Vagina (tissue), 2 donors: Measurements from ENCODE around the gene SMIM35. TPM values are rescaled to one million over a fixed set of nuclear protein-coding genes. Genes with fewer than 3 reads are reported as not detected.

Experiments
- DNase-seq, 2 donors: peaks; one replicate each; pipeline ENCODE4 v3.0.0-alpha.2; 2017; ENCODE audit errors: extremely low spot score in 2 of 2
- H3K27ac ChIP-seq: fragments of 200-600 bp; sonication (generic); one replicate; pipeline ENCODE4 v1.5.1; 2019
- H3K27me3 ChIP-seq: fragments of 200-600 bp; sonication (generic); one replicate; pipeline ENCODE4 v1.5.1; 2019
- H3K36me3 ChIP-seq, 2 donors: fragments of 200-600 bp; sonication (generic); one replicate each; pipeline ENCODE4 v1.5.1; 2017 to 2019
- H3K4me1 ChIP-seq: fragments of 200-600 bp; sonication (generic); one replicate; pipeline ENCODE4 v1.5.1; 2019
- H3K4me3 ChIP-seq, 2 donors: fragments of 200-600 bp; sonication (generic); 1 replicate in 1 of 2; 2 replicates in 1 of 2; pipeline ENCODE4 v1.5.1; 2016 to 2019
- H3K9me3 ChIP-seq: fragments of 200-600 bp; sonication (generic); one replicate; pipeline ENCODE4 v1.5.1; 2019
- POLR2A ChIP-seq, 2 donors: fragments of 450-650 bp; IDR thresholded peaks; one replicate each; pipeline ENCODE4 v1.6.1; 2017; ENCODE audit warnings: antibody characterized with exemption in 2 of 2, mild to moderate bottlenecking in 2 of 2, moderate library complexity in 2 of 2
- POLR2AphosphoS5 ChIP-seq, 2 donors: sonication (generic); formaldehyde crosslinking; IDR thresholded peaks; one replicate each; pipeline ENCODE4 v1.9.0; 2017; ENCODE audit warnings: antibody characterized with exemption in 2 of 2, mild to moderate bottlenecking in 2 of 2, low read depth in 1 of 2; ENCODE audit not compliant: insufficient read depth in 1 of 2
- intact Hi-C: fragments of 100-400 bp; cut with DNase I; formaldehyde crosslinking; loops from one replicate; pipeline ENCODE4 v1.15.1; 2023
- total RNA-seq: library from RNA; depleted of rRNA; stranded (reverse); fragments of >200 nt; gene quantifications from one replicate; pipeline ENCODE4 v1.2.3, GENCODE V29; 2016
- TF ChIP-seq, protein P1 (sequence below), 3 experiments: fragments of 450-650 bp in 2 of 3; fragments of 200-600 bp in 1 of 3; sonication (generic) in 1 of 3; IDR thresholded peaks; one replicate each; pipeline ENCODE4 v1.5.1; 2017 to 2019; ENCODE audit warnings: antibody characterized with exemption in 3 of 3, mild to moderate bottlenecking in 2 of 3, moderate library complexity in 2 of 3

SMIM35 gene
- total RNA-seq, 1 donor from 2014 or later: not detected

- intact Hi-C loops: no loop called here
- Histone ChIP-seq H3K4me3 (no peak overlapping the region), H3K27ac (no peak overlapping the region), H3K36me3 (no peaks in the 10 kb centered on the region), H3K9me3 (no peaks in the 10 kb centered on the region), H3K4me1 (no peaks in the 10 kb centered on the region), H3K27me3 (no peaks in the 10 kb centered on the region)
- TF ChIP-seq, protein P1, sequence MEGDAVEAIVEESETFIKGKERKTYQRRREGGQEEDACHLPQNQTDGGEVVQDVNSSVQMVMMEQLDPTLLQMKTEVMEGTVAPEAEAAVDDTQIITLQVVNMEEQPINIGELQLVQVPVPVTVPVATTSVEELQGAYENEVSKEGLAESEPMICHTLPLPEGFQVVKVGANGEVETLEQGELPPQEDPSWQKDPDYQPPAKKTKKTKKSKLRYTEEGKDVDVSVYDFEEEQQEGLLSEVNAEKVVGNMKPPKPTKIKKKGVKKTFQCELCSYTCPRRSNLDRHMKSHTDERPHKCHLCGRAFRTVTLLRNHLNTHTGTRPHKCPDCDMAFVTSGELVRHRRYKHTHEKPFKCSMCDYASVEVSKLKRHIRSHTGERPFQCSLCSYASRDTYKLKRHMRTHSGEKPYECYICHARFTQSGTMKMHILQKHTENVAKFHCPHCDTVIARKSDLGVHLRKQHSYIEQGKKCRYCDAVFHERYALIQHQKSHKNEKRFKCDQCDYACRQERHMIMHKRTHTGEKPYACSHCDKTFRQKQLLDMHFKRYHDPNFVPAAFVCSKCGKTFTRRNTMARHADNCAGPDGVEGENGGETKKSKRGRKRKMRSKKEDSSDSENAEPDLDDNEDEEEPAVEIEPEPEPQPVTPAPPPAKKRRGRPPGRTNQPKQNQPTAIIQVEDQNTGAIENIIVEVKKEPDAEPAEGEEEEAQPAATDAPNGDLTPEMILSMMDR (IDR thresholded peaks at IDR 0.05): no peak
- no peak for TF ChIP-seq POLR2AphosphoS5 (IDR thresholded peaks at IDR 0.05; ENCODE audit: insufficient read depth in 1 of 2, low read depth in 1 of 2)
- TF ChIP-seq POLR2A (IDR thresholded peaks at IDR 0.05): no peak
- DNase-seq: no peak
These were observed 44.0 kb downstream of the SMIM35 start for GRCh38 chr11:118042796-118043195.

DNA sequence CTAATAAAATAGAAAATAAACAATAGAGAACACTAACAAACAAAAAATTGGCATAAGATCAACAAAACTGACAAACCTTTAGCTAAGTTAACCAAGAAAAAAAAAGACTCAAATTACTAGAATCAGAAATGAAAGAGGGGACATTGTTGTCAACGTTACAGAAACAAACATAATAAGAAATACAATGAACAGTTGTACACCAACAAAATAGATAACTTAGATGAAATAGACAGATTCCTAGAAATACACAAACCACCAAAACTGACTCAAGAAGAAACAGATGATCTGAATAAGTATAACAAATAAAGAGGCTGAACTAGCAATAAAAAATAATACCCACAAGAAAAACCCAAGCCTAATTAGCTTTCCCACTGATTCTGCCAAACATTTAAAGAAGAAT, 44.6 kb downstream of the SMIM35 start:
- H3K9me3 ChIP-seq: no peaks in the 10 kb centered on the region
- H3K27me3 ChIP-seq: no peaks in the 10 kb centered on the region
- no peaks in the 10 kb centered on the region for H3K36me3 ChIP-seq
- intact Hi-C loops: no loop called here
- no peak for DNase-seq
- no peak overlapping the region for H3K27ac ChIP-seq
- H3K4me3 ChIP-seq: no peak overlapping the region
- no peaks in the 10 kb centered on the region for H3K4me1 ChIP-seq
- TF ChIP-seq, protein P1 (IDR thresholded peaks at IDR 0.05): no peak
- TF ChIP-seq POLR2AphosphoS5 (IDR thresholded peaks at IDR 0.05; ENCODE audit: insufficient read depth in 1 of 2, low read depth in 1 of 2) (no peak), POLR2A (IDR thresholded peaks at IDR 0.05) (no peak)

- Histone ChIP-seq H3K27me3 (no peaks in the 10 kb centered on the region), H3K4me3 (no peak overlapping the region), H3K4me1 (no peaks in the 10 kb centered on the region), H3K27ac (no peak overlapping the region), H3K9me3 (no peaks in the 10 kb centered on the region), H3K36me3 (no peaks in the 10 kb centered on the region)
- intact Hi-C loops: no loop called here
- DNase-seq: no peak
- TF ChIP-seq POLR2AphosphoS5 (IDR thresholded peaks at IDR 0.05; ENCODE audit: insufficient read depth in 1 of 2, low read depth in 1 of 2) (no peak), POLR2A (IDR thresholded peaks at IDR 0.05) (no peak)
- TF ChIP-seq, protein P1 (IDR thresholded peaks at IDR 0.05): no peak
These were observed 53.3 kb downstream of the SMIM35 start for GRCh38 chr11:118033443-118033842.

- intact Hi-C loops: no loop called here
- H3K27ac ChIP-seq: no peak overlapping the region
These were observed 58.1 kb downstream of the SMIM35 start for GRCh38 chr11:118028626-118029025.

DNA sequence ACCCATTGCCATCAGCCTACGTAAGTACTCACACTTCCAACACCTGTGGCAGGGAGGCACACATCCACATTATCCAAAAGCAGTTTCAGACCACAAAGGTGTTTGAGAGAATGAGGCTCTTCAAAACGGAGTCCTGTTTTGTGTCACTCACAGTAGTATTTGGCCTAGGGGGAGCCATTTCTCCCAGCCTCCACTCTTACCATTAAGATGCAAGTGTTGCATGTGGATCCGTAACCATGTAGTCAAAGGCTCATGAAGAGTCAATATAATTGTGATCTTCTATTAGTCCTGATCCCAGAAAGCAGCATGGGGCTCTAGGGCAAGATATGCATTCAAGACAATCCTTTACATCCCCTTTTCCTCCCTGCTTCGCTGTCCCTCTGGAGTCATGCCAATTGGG, 59.1 kb downstream of the SMIM35 start:
- no peak for DNase-seq
- Histone ChIP-seq H3K27me3 (no peaks in the 10 kb centered on the region), H3K27ac (no peak overlapping the region), H3K36me3 (no peaks in the 10 kb centered on the region), H3K9me3 (no peaks in the 10 kb centered on the region), H3K4me1 (no peaks in the 10 kb centered on the region), H3K4me3 (no peak overlapping the region)
- no peak for TF ChIP-seq POLR2AphosphoS5 (IDR thresholded peaks at IDR 0.05; ENCODE audit: insufficient read depth in 1 of 2, low read depth in 1 of 2)
- TF ChIP-seq, protein P1 (IDR thresholded peaks at IDR 0.05): no peak
- no peak for TF ChIP-seq POLR2A (IDR thresholded peaks at IDR 0.05)
- intact Hi-C loops: no loop called here

More at GRCh38 chr11:118028626-118029025, 58.1 kb downstream of the SMIM35 start:
- no peak overlapping the region for H3K4me3 ChIP-seq
- TF ChIP-seq POLR2A (IDR thresholded peaks at IDR 0.05): no peak
- TF ChIP-seq POLR2AphosphoS5 (IDR thresholded peaks at IDR 0.05; ENCODE audit: insufficient read depth in 1 of 2, low read depth in 1 of 2): no peak
- TF ChIP-seq, protein P1 (IDR thresholded peaks at IDR 0.05): no peak
- no peaks in the 10 kb centered on the region for H3K4me1 ChIP-seq
- no peak for DNase-seq
- no peaks in the 10 kb centered on the region for H3K36me3 ChIP-seq
- no peaks in the 10 kb centered on the region for H3K9me3 ChIP-seq
- H3K27me3 ChIP-seq: no peaks in the 10 kb centered on the region
